HFFc6 (cell line): ENCODE results near the gene KLHDC7B. TPM values are rescaled to one million over a fixed set of nuclear protein-coding genes. Genes with fewer than 3 reads are reported as not detected.

Experiments
- DNase-seq: peaks from one replicate; pipeline ENCODE4 v3.0.0-alpha.2; 2018
- H3K27ac Mint-ChIP-seq: 2 replicates; pipeline ENCODE4 v1.8.0; 2020; ENCODE audit warnings: mild to moderate bottlenecking, mixed read lengths
- H3K27me3 Mint-ChIP-seq: 2 replicates; pipeline ENCODE4 v1.8.0; 2021; ENCODE audit warnings: mild to moderate bottlenecking, moderate library complexity, mixed read lengths; ENCODE audit not compliant: insufficient read depth
- H3K36me3 Mint-ChIP-seq: 2 replicates; pipeline ENCODE4 v1.8.0; 2021; ENCODE audit warnings: low read depth, mixed read lengths
- H3K4me1 Mint-ChIP-seq: 2 replicates; pipeline ENCODE4 v1.8.0; 2020; ENCODE audit warnings: low read depth, mixed read lengths
- H3K4me3 Mint-ChIP-seq: 2 replicates; pipeline ENCODE4 v1.8.0; 2020; ENCODE audit warnings: mild to moderate bottlenecking, moderate library complexity, mixed read lengths
- H3K9me3 Mint-ChIP-seq: 2 replicates; pipeline ENCODE4 v1.8.0; 2020; ENCODE audit warnings: mild to moderate bottlenecking, mixed read lengths
- CTCF ChIP-seq: fragments of 200-600 bp; sonication (generic); IDR thresholded peaks from 2 replicates; pipeline ENCODE4 v1.5.0; 2021; ENCODE audit warnings: antibody characterized with exemption, mild to moderate bottlenecking
- total RNA-seq, 6 experiments: library from RNA; stranded (reverse); fragmentation: NEBNext Ultra II Directional; extraction: Animal tissue kit (Norgen Biotek cat#: 25700); gene quantifications; 2 replicates in 1 of 6; 3 replicates in 5 of 6; pipeline ENCODE4 v1.2.3, GENCODE V29; 2021

KLHDC7B gene
- total RNA-seq, 6 experiments from 2014 or later = 0.05 TPM; not detected in 5

GRCh38 chr22:50529416-50529896 lies 16.2 kb upstream of the KLHDC7B start:
- H3K27me3 Mint-ChIP-seq = peaks cover 16% of the 10 kb centered on the region
- no peak for DNase-seq
- no peak overlapping the region for H3K4me3 Mint-ChIP-seq
- TF ChIP-seq CTCF = no peak
- H3K27ac Mint-ChIP-seq = no peak overlapping the region
- H3K4me1 Mint-ChIP-seq = peaks cover 15% of the 10 kb centered on the region
- no peaks in the 10 kb centered on the region for H3K9me3 Mint-ChIP-seq
- H3K36me3 Mint-ChIP-seq = peaks cover 5% of the 10 kb centered on the region

- H3K4me1 Mint-ChIP-seq = peaks cover 9% of the 10 kb centered on the region
- no peaks in the 10 kb centered on the region for H3K36me3 Mint-ChIP-seq
- no peaks in the 10 kb centered on the region for H3K9me3 Mint-ChIP-seq
- H3K27me3 Mint-ChIP-seq = peaks cover 18% of the 10 kb centered on the region
- H3K4me3 Mint-ChIP-seq = no peak within 1 kb of the TSS
- TF ChIP-seq CTCF = no peak
- no peak within 1 kb of the TSS for H3K27ac Mint-ChIP-seq
- no peak for DNase-seq
Observed at GRCh38 chr22:50529897-50530579, 15.7 kb upstream of the KLHDC7B start, which contains the start of gene TYMP. TSS of gene TYMP (minus strand) at chr22:50530012. CDS start at chr22:50529709, 303 bp downstream.

GRCh38 chr22:50530580-50530876 lies 15.2 kb upstream of the KLHDC7B start:
- Mint-ChIP-seq H3K27ac (no peak overlapping the region), H3K27me3 (peaks cover 18% of the 10 kb centered on the region)
- DNase-seq = no peak

GRCh38 chr22:50530877-50531545 lies 14.7 kb upstream of the KLHDC7B start:
- H3K4me3 Mint-ChIP-seq = peak overlapping the region; percentile 75
- peaks cover 9% of the 10 kb centered on the region for H3K4me1 Mint-ChIP-seq
- no peak for TF ChIP-seq CTCF
- no peaks in the 10 kb centered on the region for H3K36me3 Mint-ChIP-seq
- no peak for DNase-seq
- H3K27me3 Mint-ChIP-seq = peaks cover 18% of the 10 kb centered on the region
- H3K27ac Mint-ChIP-seq = peak overlapping the region; percentile 78
- H3K9me3 Mint-ChIP-seq = no peaks in the 10 kb centered on the region

More at GRCh38 chr22:50530580-50530876, 15.2 kb upstream of the KLHDC7B start:
- TF ChIP-seq CTCF = no peak
- H3K4me3 Mint-ChIP-seq = no peak overlapping the region
- H3K4me1 Mint-ChIP-seq = peaks cover 9% of the 10 kb centered on the region
- H3K9me3 Mint-ChIP-seq = no peaks in the 10 kb centered on the region
- no peaks in the 10 kb centered on the region for H3K36me3 Mint-ChIP-seq

GRCh38 chr22:50531546-50531961 lies 14.1 kb upstream of the KLHDC7B start:
- Mint-ChIP-seq H3K4me3 (peak overlapping the region; percentile 65), H3K9me3 (no peaks in the 10 kb centered on the region), H3K27ac (no peak overlapping the region), H3K27me3 (peaks cover 18% of the 10 kb centered on the region), H3K36me3 (no peaks in the 10 kb centered on the region), H3K4me1 (peaks cover 9% of the 10 kb centered on the region)
- TF ChIP-seq CTCF = no peak
- DNase-seq = no peak
